Hepatocyte (in vitro differentiated cells): ENCODE measurements around the gene ZDHHC12.

Experiments
- EZH2 ChIP-seq: fragments of 200-600 bp; sonication (generic); IDR thresholded peaks from 2 replicates; pipeline ENCODE4 v1.6.1; 2016; ENCODE audit warnings: antibody characterized with exemption, mild to moderate bottlenecking, borderline replicate concordance
- TF ChIP-seq, protein P1 (sequence below): fragments of 200-600 bp; sonication (generic); IDR thresholded peaks from 2 replicates; pipeline ENCODE4 v1.5.1; 2016; ENCODE audit warnings: antibody characterized with exemption, mild to moderate bottlenecking; ENCODE audit not compliant: poor library complexity

GRCh38 chr9:128706045-128706444 lies 17.9 kb downstream of the ZDHHC12 start:
- TF ChIP-seq, protein P1, sequence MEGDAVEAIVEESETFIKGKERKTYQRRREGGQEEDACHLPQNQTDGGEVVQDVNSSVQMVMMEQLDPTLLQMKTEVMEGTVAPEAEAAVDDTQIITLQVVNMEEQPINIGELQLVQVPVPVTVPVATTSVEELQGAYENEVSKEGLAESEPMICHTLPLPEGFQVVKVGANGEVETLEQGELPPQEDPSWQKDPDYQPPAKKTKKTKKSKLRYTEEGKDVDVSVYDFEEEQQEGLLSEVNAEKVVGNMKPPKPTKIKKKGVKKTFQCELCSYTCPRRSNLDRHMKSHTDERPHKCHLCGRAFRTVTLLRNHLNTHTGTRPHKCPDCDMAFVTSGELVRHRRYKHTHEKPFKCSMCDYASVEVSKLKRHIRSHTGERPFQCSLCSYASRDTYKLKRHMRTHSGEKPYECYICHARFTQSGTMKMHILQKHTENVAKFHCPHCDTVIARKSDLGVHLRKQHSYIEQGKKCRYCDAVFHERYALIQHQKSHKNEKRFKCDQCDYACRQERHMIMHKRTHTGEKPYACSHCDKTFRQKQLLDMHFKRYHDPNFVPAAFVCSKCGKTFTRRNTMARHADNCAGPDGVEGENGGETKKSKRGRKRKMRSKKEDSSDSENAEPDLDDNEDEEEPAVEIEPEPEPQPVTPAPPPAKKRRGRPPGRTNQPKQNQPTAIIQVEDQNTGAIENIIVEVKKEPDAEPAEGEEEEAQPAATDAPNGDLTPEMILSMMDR = no peak
- TF ChIP-seq EZH2 = no peak
